ENCODE data around the gene PCCB.
"Not testable (repeated sequence)": the region's sequence is repeated elsewhere in the genome, so short reads cannot be mapped to it uniquely, and the experiment has no call there.

PCCB gene

GRCh38 chr3:136327671-136328070 lies 77.5 kb downstream of the PCCB start:
- DNase-seq (ENCODE audit: low read depth) = no peak

- no peak for DNase-seq (ENCODE audit: low read depth)
Measured at GRCh38 chr3:136329593-136329992, 79.5 kb downstream of the PCCB start.

- no peak for DNase-seq (ENCODE audit: low read depth)
Measured at GRCh38 chr3:136330900-136331299, 80.8 kb downstream of the PCCB start.

GRCh38 chr3:136332302-136332701 lies 82.2 kb downstream of the PCCB start:
- no peak for DNase-seq (ENCODE audit: low read depth)

- no peak for DNase-seq (ENCODE audit: low read depth)
Measured at GRCh38 chr3:136332776-136333175, 82.6 kb downstream of the PCCB start.

- DNase-seq (ENCODE audit: low read depth) = no peak
Measured at GRCh38 chr3:136334209-136334608, 84.1 kb downstream of the PCCB start.

GRCh38 chr3:136334726-136335125 lies 84.6 kb downstream of the PCCB start:
- DNase-seq (ENCODE audit: low read depth) = not testable (repeated sequence)

GRCh38 chr3:136336329-136337100 lies 86.4 kb downstream of the PCCB start:
- no peak for DNase-seq (ENCODE audit: low read depth)

GRCh38 chr3:136343446-136343845 lies 93.3 kb downstream of the PCCB start:
- no peak for DNase-seq (ENCODE audit: low read depth)

GRCh38 chr3:136343873-136344555 lies 93.9 kb downstream of the PCCB start:
- DNase-seq (ENCODE audit: low read depth) = no peak

GRCh38 chr3:136346486-136346885 lies 96.3 kb downstream of the PCCB start:
- no peak for DNase-seq (ENCODE audit: low read depth)

- no peak for DNase-seq (ENCODE audit: low read depth)
Measured at GRCh38 chr3:136350132-136350531, 100.0 kb downstream of the PCCB start.

GRCh38 chr3:136350557-136350956 lies 100.4 kb downstream of the PCCB start:
- DNase-seq (ENCODE audit: low read depth) = no peak

- DNase-seq (ENCODE audit: low read depth) = no peak
Measured at GRCh38 chr3:136351351-136351750, 101.2 kb downstream of the PCCB start.

- no peak for DNase-seq (ENCODE audit: low read depth)
Measured at GRCh38 chr3:136351905-136352304, 101.8 kb downstream of the PCCB start.

- no peak for DNase-seq (ENCODE audit: low read depth)
Measured at GRCh38 chr3:136353461-136353860, 103.3 kb downstream of the PCCB start.

- DNase-seq (ENCODE audit: low read depth) = no peak
Measured at GRCh38 chr3:136366289-136366688, 116.1 kb downstream of the PCCB start.

GRCh38 chr3:136375800-136376199 lies 125.7 kb downstream of the PCCB start:
- not testable (repeated sequence) for DNase-seq (ENCODE audit: low read depth)

- no peak for DNase-seq (ENCODE audit: low read depth)
Measured at GRCh38 chr3:136377508-136377907, 127.4 kb downstream of the PCCB start.

- DNase-seq (ENCODE audit: low read depth) = no peak
Measured at GRCh38 chr3:136378011-136378410, 127.9 kb downstream of the PCCB start.

All from stimulated activated CD8-positive, alpha-beta memory T cell treated with anti-CD3 and anti-CD28 coated beads, Interleukin-15, amount 100 ng/mL, for 1 hour (primary cell).